Neural progenitor cell (in vitro differentiated cells): ENCODE data around the gene UBE4A. TPM values are rescaled to one million over a fixed set of nuclear protein-coding genes. Genes with fewer than 3 reads are reported as not detected.

ENCODE experiments used
- DNase-seq: peaks from one replicate; pipeline ENCODE4 v3.0.0-alpha.2; 2016; ENCODE audit warnings: low spot score
- H2AFZ ChIP-seq: fragments of 200-600 bp; sonication (generic); replicated peaks from 2 replicates; pipeline ENCODE4 v1.6.1; 2016; ENCODE audit warnings: antibody characterized with exemption
- H3F3A ChIP-seq: fragments of 200-600 bp; sonication (generic); 2 replicates; pipeline ENCODE4 v1.6.1; 2016; ENCODE audit warnings: antibody characterized with exemption, low read depth
- H3K27ac ChIP-seq: fragments of 200-600 bp; sonication (generic); 2 replicates; pipeline ENCODE4 v1.5.1; 2016; ENCODE audit warnings: mild to moderate bottlenecking
- H3K27me3 ChIP-seq: fragments of 200-600 bp; sonication (generic); 2 replicates; pipeline ENCODE4 v1.6.1; 2016; ENCODE audit warnings: mild to moderate bottlenecking, moderate library complexity
- H3K36me3 ChIP-seq: fragments of 200-600 bp; sonication (generic); 2 replicates; pipeline ENCODE4 v1.5.1; 2016
- H3K4me1 ChIP-seq: fragments of 200-600 bp; sonication (generic); 2 replicates; pipeline ENCODE4 v1.6.1; 2016; ENCODE audit warnings: mixed run types
- H3K4me2 ChIP-seq: fragments of 200-600 bp; sonication (generic); 2 replicates; pipeline ENCODE4 v1.6.1; 2016
- H3K4me3 ChIP-seq: fragments of 200-600 bp; sonication (generic); 2 replicates; pipeline ENCODE4 v1.5.1; 2016
- H3K79me2 ChIP-seq: fragments of 200-600 bp; sonication (generic); 2 replicates; pipeline ENCODE4 v1.6.1; 2016; ENCODE audit warnings: low read depth
- H3K9ac ChIP-seq: fragments of 200-600 bp; sonication (generic); 2 replicates; pipeline ENCODE4 v1.6.1; 2016
- H3K9me3 ChIP-seq: fragments of 200-600 bp; sonication (generic); 2 replicates; pipeline ENCODE4 v1.5.1; 2016; ENCODE audit warnings: low read depth
- H4K20me1 ChIP-seq: fragments of 200-600 bp; sonication (generic); 2 replicates; pipeline ENCODE4 v1.6.1; 2016; ENCODE audit warnings: low read depth
- H3K27ac Mint-ChIP-seq: 3 replicates; pipeline ENCODE4 v1.8.0; 2021; ENCODE audit warnings: mixed read lengths
- H3K27me3 Mint-ChIP-seq: 2 replicates; pipeline ENCODE4 v1.8.0; 2022; ENCODE audit warnings: low read depth, mild to moderate bottlenecking, inconsistent platforms, moderate library complexity, mixed read lengths; ENCODE audit not compliant: insufficient read depth
- H3K36me3 Mint-ChIP-seq: 3 replicates; pipeline ENCODE4 v1.8.0; 2021; ENCODE audit warnings: mixed read lengths
- H3K4me1 Mint-ChIP-seq: 3 replicates; pipeline ENCODE4 v1.8.0; 2021; ENCODE audit warnings: mixed read lengths
- H3K4me3 Mint-ChIP-seq: 3 replicates; pipeline ENCODE4 v1.8.0; 2021; ENCODE audit warnings: mild to moderate bottlenecking, moderate library complexity, mixed read lengths
- H3K9me3 Mint-ChIP-seq: 3 replicates; pipeline ENCODE4 v1.8.0; 2020; ENCODE audit warnings: mixed read lengths
- CTCF ChIP-seq: fragments of 200-600 bp; sonication (generic); IDR thresholded peaks from 2 replicates; pipeline ENCODE4 v1.5.1; 2017; ENCODE audit warnings: antibody characterized with exemption, mild to moderate bottlenecking
- EZH2 ChIP-seq: fragments of 200-600 bp; sonication (generic); IDR thresholded peaks from 2 replicates; pipeline ENCODE4 v1.6.1; 2017; ENCODE audit warnings: antibody characterized with exemption, mild to moderate bottlenecking, moderate library complexity
- EZH2phosphoT487 ChIP-seq: fragments of 200-600 bp; sonication (generic); IDR thresholded peaks from 2 replicates; pipeline ENCODE4 v1.6.1; 2017; ENCODE audit warnings: antibody characterized with exemption
- total RNA-seq: library from RNA; depleted of rRNA; stranded (reverse); fragments of >200 nt; gene quantifications from 2 replicates; pipeline ENCODE4 v1.2.3, GENCODE V29; 2015; ENCODE audit warnings: low replicate concordance

Gene UBE4A
- total RNA-seq, 1 donor from 2014 or later = 45.0 TPM

- peak overlapping the region; percentile 82 for H3K27ac ChIP-seq
Measured at GRCh38 chr11:118438314-118438931, 79.0 kb downstream of the UBE4A start.

GRCh38 chr11:118439646-118440045, 80.2 kb downstream of the UBE4A start:
- H3K4me3 ChIP-seq = peak overlapping the region; percentile 99
- peaks cover 4% of the 10 kb centered on the region for H3K36me3 Mint-ChIP-seq
- H4K20me1 ChIP-seq = peaks cover 75% of the 10 kb centered on the region
- peaks cover 13% of the 10 kb centered on the region for H3K36me3 ChIP-seq
- TF ChIP-seq CTCF (no peak), EZH2 (no peak), EZH2phosphoT487 (no peak)
- no peak for DNase-seq
- peak overlapping the region; percentile 94 for H3K4me3 Mint-ChIP-seq
- H3K27ac ChIP-seq = peak overlapping the region; percentile 8
- peaks cover 48% of the 10 kb centered on the region for H3F3A ChIP-seq
- no peak overlapping the region for H2AFZ ChIP-seq
- H3K4me1 Mint-ChIP-seq = peaks cover 41% of the 10 kb centered on the region
- H3K4me2 ChIP-seq = peak overlapping the region; percentile 87
- H3K79me2 ChIP-seq = peaks cover 82% of the 10 kb centered on the region
- H3K27ac Mint-ChIP-seq = no peak overlapping the region
- H3K9me3 ChIP-seq = no peaks in the 10 kb centered on the region
- no peaks in the 10 kb centered on the region for H3K27me3 ChIP-seq
- peak overlapping the region; percentile 7 for H3K9ac ChIP-seq
- peaks cover 5% of the 10 kb centered on the region for H3K27me3 Mint-ChIP-seq
- no peaks in the 10 kb centered on the region for H3K9me3 Mint-ChIP-seq
- H3K4me1 ChIP-seq = peaks cover 54% of the 10 kb centered on the region

More at GRCh38 chr11:118438314-118438931, 79.0 kb downstream of the UBE4A start:
- Histone ChIP-seq H3K9ac (peak overlapping the region; percentile 91), H3K36me3 (peaks cover 13% of the 10 kb centered on the region), H3K27me3 (no peaks in the 10 kb centered on the region), H3K4me3 (peak overlapping the region; percentile 99), H3F3A (peaks cover 59% of the 10 kb centered on the region), H4K20me1 (peaks cover 63% of the 10 kb centered on the region), H3K9me3 (no peaks in the 10 kb centered on the region), H3K4me2 (peak overlapping the region; percentile 87), H3K4me1 (peaks cover 56% of the 10 kb centered on the region), H2AFZ (no peak overlapping the region), H3K79me2 (peaks cover 69% of the 10 kb centered on the region)
- Mint-ChIP-seq H3K27me3 (peaks cover 5% of the 10 kb centered on the region), H3K27ac (no peak overlapping the region), H3K9me3 (no peaks in the 10 kb centered on the region), H3K4me1 (peaks cover 52% of the 10 kb centered on the region), H3K36me3 (peaks cover 4% of the 10 kb centered on the region), H3K4me3 (peak overlapping the region; percentile 94)
- TF ChIP-seq CTCF = no peak
- peak; percentile 70 for DNase-seq

- peaks cover 35% of the 10 kb centered on the region for H3F3A ChIP-seq
- peaks cover 13% of the 10 kb centered on the region for H3K36me3 ChIP-seq
- H3K9me3 ChIP-seq = no peaks in the 10 kb centered on the region
- H3K27ac ChIP-seq = no peak overlapping the region
- Mint-ChIP-seq H3K36me3 (peaks cover 14% of the 10 kb centered on the region), H3K27ac (peak overlapping the region; percentile 3), H3K4me3 (no peak overlapping the region), H3K27me3 (no peaks in the 10 kb centered on the region), H3K4me1 (peaks cover 38% of the 10 kb centered on the region), H3K9me3 (no peaks in the 10 kb centered on the region)
- H4K20me1 ChIP-seq = peaks cover 97% of the 10 kb centered on the region
- TF ChIP-seq EZH2 = no peak
- no peak for TF ChIP-seq CTCF
- no peak for TF ChIP-seq EZH2phosphoT487
- peak overlapping the region; percentile 18 for H3K4me3 ChIP-seq
- H3K4me2 ChIP-seq = peak overlapping the region; percentile 87
- H3K9ac ChIP-seq = no peak overlapping the region
- H2AFZ ChIP-seq = no peak overlapping the region
- H3K79me2 ChIP-seq = peaks cover 100% of the 10 kb centered on the region
- H3K27me3 ChIP-seq = no peaks in the 10 kb centered on the region
- H3K4me1 ChIP-seq = peaks cover 60% of the 10 kb centered on the region
- peak; percentile 29 for DNase-seq
Measured at GRCh38 chr11:118441770-118442275, 82.4 kb downstream of the UBE4A start.
